Transverse colon (tissue), 4 donors: ENCODE data around the gene PADI2.

ENCODE experiments used
- EP300 ChIP-seq: sonication (generic); formaldehyde crosslinking; IDR thresholded peaks from one replicate; pipeline ENCODE4 v1.6.1; 2017; ENCODE audit warnings: antibody characterized with exemption, low read depth
- POLR2A ChIP-seq: fragments of 450-650 bp; IDR thresholded peaks from one replicate; pipeline ENCODE4 v1.6.1; 2016; ENCODE audit warnings: antibody characterized with exemption, mild to moderate bottlenecking, moderate library complexity
- POLR2AphosphoS5 ChIP-seq, 3 donors: sonication (generic); formaldehyde crosslinking; IDR thresholded peaks; one replicate each; pipeline ENCODE4 v1.6.1; 2016; ENCODE audit warnings: antibody characterized with exemption in 3 of 3
- TF ChIP-seq, protein P1 (sequence below), 5 experiments: fragments of 200-600 bp in 3 of 5; fragments of 450-650 bp in 2 of 5; sonication (generic) in 3 of 5; IDR thresholded peaks; 1 replicate in 2 of 5; 2 replicates in 3 of 5; pipeline ENCODE4 v1.5.1; 2016 to 2017; ENCODE audit warnings: antibody characterized with exemption in 5 of 5, inconsistent platforms in 3 of 5, mild to moderate bottlenecking in 2 of 5, moderate library complexity in 1 of 5

DNA sequence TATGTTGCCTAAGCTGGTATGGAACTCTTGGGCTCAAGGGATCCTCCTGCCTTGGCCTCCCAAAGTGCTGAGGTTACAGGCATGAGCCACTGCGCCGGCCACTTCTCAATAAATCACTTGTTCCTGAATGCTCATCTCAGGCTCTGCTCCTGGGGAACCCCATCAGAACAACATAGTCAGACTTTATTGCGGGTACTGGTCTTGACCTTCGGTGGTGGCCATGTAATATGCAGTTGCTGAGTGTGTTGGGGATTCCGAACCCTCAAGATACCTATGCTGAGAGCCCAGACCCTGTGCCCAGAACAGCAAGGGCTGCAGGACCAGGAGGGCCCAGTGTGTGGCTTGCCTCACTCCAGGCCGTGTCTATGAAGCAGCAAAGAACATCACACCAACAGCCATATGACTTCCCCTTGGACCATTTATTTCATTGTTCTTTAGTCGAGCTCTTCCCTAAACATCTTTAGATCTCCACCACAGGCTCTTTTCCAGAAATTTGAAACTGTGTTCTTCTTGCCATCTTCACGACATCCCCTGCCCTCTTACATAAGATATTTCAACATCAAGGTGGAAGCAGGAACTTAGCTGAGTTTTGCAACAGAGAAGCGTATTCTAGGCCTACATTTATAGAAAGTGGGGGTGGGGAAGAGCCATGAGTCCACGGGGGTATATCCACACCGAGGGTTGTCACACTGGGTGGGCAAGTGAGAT, 52.7 kb downstream of the PADI2 start:
- TF ChIP-seq, protein P1, sequence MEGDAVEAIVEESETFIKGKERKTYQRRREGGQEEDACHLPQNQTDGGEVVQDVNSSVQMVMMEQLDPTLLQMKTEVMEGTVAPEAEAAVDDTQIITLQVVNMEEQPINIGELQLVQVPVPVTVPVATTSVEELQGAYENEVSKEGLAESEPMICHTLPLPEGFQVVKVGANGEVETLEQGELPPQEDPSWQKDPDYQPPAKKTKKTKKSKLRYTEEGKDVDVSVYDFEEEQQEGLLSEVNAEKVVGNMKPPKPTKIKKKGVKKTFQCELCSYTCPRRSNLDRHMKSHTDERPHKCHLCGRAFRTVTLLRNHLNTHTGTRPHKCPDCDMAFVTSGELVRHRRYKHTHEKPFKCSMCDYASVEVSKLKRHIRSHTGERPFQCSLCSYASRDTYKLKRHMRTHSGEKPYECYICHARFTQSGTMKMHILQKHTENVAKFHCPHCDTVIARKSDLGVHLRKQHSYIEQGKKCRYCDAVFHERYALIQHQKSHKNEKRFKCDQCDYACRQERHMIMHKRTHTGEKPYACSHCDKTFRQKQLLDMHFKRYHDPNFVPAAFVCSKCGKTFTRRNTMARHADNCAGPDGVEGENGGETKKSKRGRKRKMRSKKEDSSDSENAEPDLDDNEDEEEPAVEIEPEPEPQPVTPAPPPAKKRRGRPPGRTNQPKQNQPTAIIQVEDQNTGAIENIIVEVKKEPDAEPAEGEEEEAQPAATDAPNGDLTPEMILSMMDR (IDR thresholded peaks at IDR 0.05): no peak
- TF ChIP-seq POLR2A (no peak), POLR2AphosphoS5 (IDR thresholded peaks at IDR 0.05) (no peak), EP300 (no peak)
